ENCODE data around the gene PMS1.
"Not testable (repeated sequence)": the region's sequence is repeated elsewhere in the genome, so short reads cannot be mapped to it uniquely, and the experiment has no call there.

PMS1 gene

GRCh38 chr2:189818249-189819038 is 34.2 kb downstream of the PMS1 start:
- no peak for DNase-seq

GRCh38 chr2:189819297-189819704 is 35.1 kb downstream of the PMS1 start:
- no peak for DNase-seq

- DNase-seq, result peak; percentile 14
Measured at GRCh38 chr2:189821953-189822748, 37.9 kb downstream of the PMS1 start.

GRCh38 chr2:189824694-189825396 is 40.6 kb downstream of the PMS1 start:
- no peak for DNase-seq

- no peak for DNase-seq
Measured at GRCh38 chr2:189826039-189826438, 41.8 kb downstream of the PMS1 start.

GRCh38 chr2:189829102-189829833 is 45.0 kb downstream of the PMS1 start:
- no peak for DNase-seq

GRCh38 chr2:189830510-189830909 is 46.3 kb downstream of the PMS1 start:
- no peak for DNase-seq

- no peak for DNase-seq
Measured at GRCh38 chr2:189834059-189834458, 49.8 kb downstream of the PMS1 start.

GRCh38 chr2:189834642-189835041 is 50.4 kb downstream of the PMS1 start:
- DNase-seq, result not testable (repeated sequence)

GRCh38 chr2:189835855-189836558 is 51.8 kb downstream of the PMS1 start:
- DNase-seq, result no peak

- no peak for DNase-seq
Measured at GRCh38 chr2:189836644-189837043, 52.4 kb downstream of the PMS1 start.

- no peak for DNase-seq
Measured at GRCh38 chr2:189837326-189837725, 53.1 kb downstream of the PMS1 start.

- DNase-seq, result no peak
Measured at GRCh38 chr2:189841019-189841418, 56.8 kb downstream of the PMS1 start.

GRCh38 chr2:189848276-189848675 is 64.0 kb downstream of the PMS1 start:
- DNase-seq, result no peak

- no peak for DNase-seq
Measured at GRCh38 chr2:189849550-189849949, 65.3 kb downstream of the PMS1 start.

GRCh38 chr2:189851174-189851826 is 67.0 kb downstream of the PMS1 start:
- no peak for DNase-seq

- no peak for DNase-seq
Measured at GRCh38 chr2:189854187-189854586, 69.9 kb downstream of the PMS1 start.

- no peak for DNase-seq
Measured at GRCh38 chr2:189854940-189855339, 70.7 kb downstream of the PMS1 start.

- DNase-seq, result no peak
Measured at GRCh38 chr2:189858291-189858690, 74.0 kb downstream of the PMS1 start.

- no peak for DNase-seq
Measured at GRCh38 chr2:189860161-189860560, 75.9 kb downstream of the PMS1 start.

- no peak for DNase-seq
Measured at GRCh38 chr2:189862751-189863150, 78.5 kb downstream of the PMS1 start.

GRCh38 chr2:189865826-189866225 is 81.6 kb downstream of the PMS1 start:
- no peak for DNase-seq

Measured in OCI-M1 (cell line).